ENCODE data around the gene ERICH4. TPM values are rescaled to one million over a fixed set of nuclear protein-coding genes. Genes with fewer than 3 reads are reported as not detected.

ERICH4 gene
- total and polyA plus RNA-seq, 2 of the 8 experiments (the other 6 are each of a cell fraction or from before 2014, with no cell fraction given) = not detected

GRCh38 chr19:41422955-41423354 lies 20.0 kb upstream of the ERICH4 start (continued):
- TF ChIP-seq RXRA (IDR thresholded peaks at IDR 0.05; ENCODE audit: insufficient read depth, low read depth, low read length) (no peak), TEAD4 (IDR thresholded peaks at IDR 0.05; ENCODE audit: low read depth, low read length) (no peak), POLR2AphosphoS5 (IDR thresholded peaks at IDR 0.05; ENCODE audit: low read depth, low read length) (no peak), HDAC6 (IDR thresholded peaks at IDR 0.05; ENCODE audit: low read depth, low read length) (no peak)
